Measurements from ENCODE around the gene ACTG1. TPM values are rescaled to one million over a fixed set of nuclear protein-coding genes. Genes with fewer than 3 reads are reported as not detected.

Gene ACTG1
- total RNA-seq, 4 donors from 2014 or later, result 2,372 to 2,875 (median 2,670) TPM

- WGBS, 2 donors, result 6 to 10% methylated on average over 32 to 61 of the region's 61 CpGs
- H3K9me3 ChIP-seq, result no peaks in the 10 kb centered on the region
- peaks cover 0 to 19% of the 10 kb centered on the region in 2 donors for H3K27me3 ChIP-seq
- peaks cover 0 to 56% (median 42%) of the 10 kb centered on the region in 4 donors for H3K4me1 ChIP-seq
- TF ChIP-seq CTCF (IDR thresholded peaks at IDR 0.05) (peak in 4 of 5 experiments; percentile 28 to 58 (median 55)), EP300 (IDR thresholded peaks at IDR 0.05) (no peak)
- H3K36me3 ChIP-seq, result no peaks in the 10 kb centered on the region
- no peak for DNase-seq (ENCODE audit: low spot score in 2 of 2)
- H3K27ac ChIP-seq, result peak overlapping the region in 3 of 4 donors; percentile 64 to 100 (median 96)
- H3K4me3 ChIP-seq, result peak overlapping the region; percentile 28 to 75 (median 44)
Observed at GRCh38 chr17:81519284-81520020, 6.9 kb upstream of the ACTG1 start.

- Histone ChIP-seq H3K9me3 (no peaks in the 10 kb centered on the region), H3K27me3 (peaks cover 0 to 13% of the 10 kb centered on the region in 2 donors), H3K27ac (peak overlapping the region in 3 of 4 donors; percentile 64 to 100 (median 96)), H3K4me1 (peaks cover 0 to 61% (median 45%) of the 10 kb centered on the region in 4 donors), H3K36me3 (no peaks in the 10 kb centered on the region), H3K4me3 (peak overlapping the region; percentile 28 to 75 (median 44))
- 0 to 4% methylated on average over 29 to 45 of the region's 47 CpGs for WGBS, 2 donors
- TF ChIP-seq EP300 (IDR thresholded peaks at IDR 0.05), result peak in 1 of 2 donors; percentile 10
- no peak for TF ChIP-seq POLR2A (IDR thresholded peaks at IDR 0.05)
- DNase-seq (ENCODE audit: low spot score in 2 of 2), result no peak
Observed at GRCh38 chr17:81518785-81519283, 6.2 kb upstream of the ACTG1 start.

- TF ChIP-seq EP300 (IDR thresholded peaks at IDR 0.05) (no peak), POLR2A (IDR thresholded peaks at IDR 0.05) (no peak), CTCF (IDR thresholded peaks at IDR 0.05) (no peak)
- no peaks in the 10 kb centered on the region for H3K9me3 ChIP-seq
- H3K27ac ChIP-seq, result peak overlapping the region in 3 of 4 donors; percentile 96 to 100 (median 100)
- peaks cover 0 to 56% (median 48%) of the 10 kb centered on the region in 4 donors for H3K4me1 ChIP-seq
- WGBS, 2 donors, result 23 to 39% methylated on average over 17 to 24 of the region's 24 CpGs
- H3K27me3 ChIP-seq, result peaks cover 0 to 7% of the 10 kb centered on the region in 2 donors
- H3K36me3 ChIP-seq, result no peaks in the 10 kb centered on the region
- DNase-seq (ENCODE audit: low spot score in 2 of 2), result no peak
- peak overlapping the region; percentile 28 to 75 (median 44) for H3K4me3 ChIP-seq
Observed at GRCh38 chr17:81518113-81518784, 5.7 kb upstream of the ACTG1 start.

GRCh38 chr17:81517339-81518112, 4.9 kb upstream of the ACTG1 start:
- no peaks in the 10 kb centered on the region for H3K36me3 ChIP-seq
- 51 to 57% methylated on average over 19 to 20 of the region's 24 CpGs for WGBS, 2 donors
- H3K4me3 ChIP-seq, result peak overlapping the region in 1 of 4 donors; percentile 95
- H3K4me1 ChIP-seq, result peaks cover 0 to 53% (median 48%) of the 10 kb centered on the region in 4 donors
- peak overlapping the region in 3 of 4 donors; percentile 96 to 100 (median 100) for H3K27ac ChIP-seq
- H3K27me3 ChIP-seq, result no peaks in the 10 kb centered on the region
- no peaks in the 10 kb centered on the region for H3K9me3 ChIP-seq
- no peak for DNase-seq (ENCODE audit: low spot score in 2 of 2)
- no peak for TF ChIP-seq POLR2A (IDR thresholded peaks at IDR 0.05)
- no peak for TF ChIP-seq CTCF (IDR thresholded peaks at IDR 0.05)
- no peak for TF ChIP-seq EP300 (IDR thresholded peaks at IDR 0.05)

- 66 to 88% methylated on average over 7 to 9 of the region's 9 CpGs for WGBS, 2 donors
- peak overlapping the region in 1 of 4 donors; percentile 95 for H3K4me3 ChIP-seq
- peak overlapping the region in 3 of 4 donors; percentile 96 to 100 (median 100) for H3K27ac ChIP-seq
- no peak for DNase-seq (ENCODE audit: low spot score in 2 of 2)
- H3K36me3 ChIP-seq, result peaks cover 0 to 4% (median 2%) of the 10 kb centered on the region in 3 donors
- H3K27me3 ChIP-seq, result no peaks in the 10 kb centered on the region
- TF ChIP-seq EP300 (IDR thresholded peaks at IDR 0.05), result no peak
- TF ChIP-seq POLR2A (IDR thresholded peaks at IDR 0.05), result no peak
- no peak for TF ChIP-seq CTCF (IDR thresholded peaks at IDR 0.05)
- H3K9me3 ChIP-seq, result no peaks in the 10 kb centered on the region
- peaks cover 0 to 53% (median 48%) of the 10 kb centered on the region in 4 donors for H3K4me1 ChIP-seq
Observed at GRCh38 chr17:81517009-81517338, 4.4 kb upstream of the ACTG1 start.
